ENCODE data around the gene CPLX3.

Gene CPLX3

DNA sequence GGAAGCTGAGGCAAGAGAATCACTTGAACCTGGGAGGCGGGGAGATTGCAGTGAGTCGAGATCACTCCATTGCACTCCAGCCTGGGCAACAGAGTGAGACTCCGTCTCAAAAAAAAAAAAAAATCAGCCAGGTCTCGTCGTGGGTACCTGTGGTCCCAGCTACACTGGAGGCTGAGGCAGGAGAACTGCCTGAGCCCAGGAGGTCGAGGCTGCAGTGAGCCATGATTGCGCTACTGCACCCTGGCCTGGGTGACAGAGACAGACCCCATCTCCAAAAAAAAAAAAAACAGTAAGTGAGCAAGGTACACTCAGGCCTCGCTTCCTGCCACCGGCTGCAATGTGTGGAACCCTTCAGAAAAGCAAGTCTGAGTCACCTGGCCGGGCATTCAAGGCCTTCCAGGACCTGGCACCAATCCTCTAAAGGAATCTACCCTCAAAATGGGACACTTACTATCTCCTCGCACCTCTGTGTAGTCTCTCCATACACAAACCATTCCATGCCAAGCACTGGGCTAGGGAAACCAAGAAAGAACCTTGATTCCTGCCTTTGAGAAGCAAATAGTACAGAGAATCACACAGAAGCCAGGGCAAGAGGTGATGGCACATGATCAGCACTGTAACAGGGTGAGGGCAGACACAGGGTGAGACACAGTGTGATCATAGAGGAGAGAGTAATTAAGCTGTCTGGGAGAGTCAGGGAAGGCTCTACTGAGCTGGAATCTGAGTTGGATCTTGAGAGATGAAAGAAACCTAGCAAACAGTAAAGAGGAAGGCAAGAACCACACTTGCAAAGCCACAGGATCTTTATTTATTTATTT is 37.0 kb downstream of the CPLX3 start:
- peak; percentile 68 for DNase-seq (ENCODE audit: low read depth)
- no peak overlapping the region for H3K4me3 ChIP-seq (ENCODE audit: low read length)
- TF ChIP-seq, protein P1, sequence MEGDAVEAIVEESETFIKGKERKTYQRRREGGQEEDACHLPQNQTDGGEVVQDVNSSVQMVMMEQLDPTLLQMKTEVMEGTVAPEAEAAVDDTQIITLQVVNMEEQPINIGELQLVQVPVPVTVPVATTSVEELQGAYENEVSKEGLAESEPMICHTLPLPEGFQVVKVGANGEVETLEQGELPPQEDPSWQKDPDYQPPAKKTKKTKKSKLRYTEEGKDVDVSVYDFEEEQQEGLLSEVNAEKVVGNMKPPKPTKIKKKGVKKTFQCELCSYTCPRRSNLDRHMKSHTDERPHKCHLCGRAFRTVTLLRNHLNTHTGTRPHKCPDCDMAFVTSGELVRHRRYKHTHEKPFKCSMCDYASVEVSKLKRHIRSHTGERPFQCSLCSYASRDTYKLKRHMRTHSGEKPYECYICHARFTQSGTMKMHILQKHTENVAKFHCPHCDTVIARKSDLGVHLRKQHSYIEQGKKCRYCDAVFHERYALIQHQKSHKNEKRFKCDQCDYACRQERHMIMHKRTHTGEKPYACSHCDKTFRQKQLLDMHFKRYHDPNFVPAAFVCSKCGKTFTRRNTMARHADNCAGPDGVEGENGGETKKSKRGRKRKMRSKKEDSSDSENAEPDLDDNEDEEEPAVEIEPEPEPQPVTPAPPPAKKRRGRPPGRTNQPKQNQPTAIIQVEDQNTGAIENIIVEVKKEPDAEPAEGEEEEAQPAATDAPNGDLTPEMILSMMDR (IDR thresholded peaks at IDR 0.05; ENCODE audit: insufficient read depth, low read depth, low read length, missing control alignments): no peak

DNA sequence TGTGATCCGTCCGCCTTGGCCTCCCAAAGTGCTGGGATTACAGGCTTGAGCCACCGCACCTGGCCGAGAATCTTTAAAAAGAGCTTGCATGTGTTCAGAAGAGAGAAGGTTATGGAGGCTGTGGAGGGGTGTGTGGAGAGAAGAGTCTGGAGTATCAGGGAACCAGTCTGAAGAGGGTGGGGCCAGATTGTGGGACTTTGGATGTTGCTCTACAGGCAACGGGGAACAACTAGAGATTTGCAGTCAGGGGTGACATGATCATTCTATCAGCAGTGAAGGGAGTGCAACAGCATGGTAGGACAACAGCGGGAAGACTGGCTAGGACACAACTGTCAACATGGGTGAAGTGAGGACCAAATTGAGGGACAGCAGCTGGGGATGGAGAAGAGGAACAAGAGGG is 37.9 kb downstream of the CPLX3 start:
- TF ChIP-seq, protein P1 (IDR thresholded peaks at IDR 0.05; ENCODE audit: insufficient read depth, low read depth, low read length, missing control alignments): no peak
- H3K4me3 ChIP-seq (ENCODE audit: low read length): no peak overlapping the region
- no peak for DNase-seq (ENCODE audit: low read depth)

DNA sequence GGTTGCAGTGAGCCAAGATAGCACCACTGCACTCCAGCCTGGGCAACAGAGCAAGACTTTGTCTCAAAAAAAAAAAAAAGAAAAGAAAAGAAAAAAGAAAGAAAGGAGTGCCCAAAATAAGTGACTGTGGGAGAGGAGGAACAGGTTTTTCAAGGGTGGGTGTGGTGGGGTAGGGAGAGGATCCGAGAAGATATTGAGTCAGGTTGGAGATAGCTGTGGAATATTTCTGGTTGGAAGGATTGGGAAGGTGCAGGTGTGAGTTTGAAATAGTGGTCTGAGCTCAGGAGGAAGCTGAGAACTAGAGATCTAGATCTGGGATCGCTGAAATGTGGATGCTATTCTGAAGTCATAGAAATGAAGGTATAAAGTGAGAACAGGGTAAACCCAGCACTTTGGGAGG is 38.9 kb downstream of the CPLX3 start:
- DNase-seq (ENCODE audit: low read depth): peak; percentile 74
- no peak overlapping the region for H3K4me3 ChIP-seq (ENCODE audit: low read length)
- TF ChIP-seq, protein P1 (IDR thresholded peaks at IDR 0.05; ENCODE audit: insufficient read depth, low read depth, low read length, missing control alignments): no peak

DNA sequence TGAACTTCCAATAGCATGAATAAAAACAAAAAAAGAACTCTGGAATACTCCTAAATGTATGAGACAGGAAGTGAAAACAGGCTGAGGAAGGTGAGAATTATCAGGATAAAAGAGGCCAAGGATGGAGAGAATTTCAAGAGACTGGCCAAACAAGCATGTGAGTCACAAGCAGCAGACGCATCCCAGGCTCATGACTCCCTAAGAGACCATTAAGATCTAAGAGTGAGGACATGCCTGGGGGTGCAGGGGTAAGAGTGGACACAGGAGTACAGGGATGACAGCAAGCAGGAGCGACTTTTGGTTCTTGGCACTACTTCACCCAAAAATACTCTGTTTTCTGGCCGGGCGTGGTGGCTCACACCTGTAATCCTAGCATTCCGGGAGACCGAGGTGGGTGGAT is 39.7 kb downstream of the CPLX3 start:
- no peak overlapping the region for H3K4me3 ChIP-seq (ENCODE audit: low read length)
- TF ChIP-seq, protein P1 (IDR thresholded peaks at IDR 0.05; ENCODE audit: insufficient read depth, low read depth, low read length, missing control alignments): no peak
- DNase-seq (ENCODE audit: low read depth): peak; percentile 95

DNA sequence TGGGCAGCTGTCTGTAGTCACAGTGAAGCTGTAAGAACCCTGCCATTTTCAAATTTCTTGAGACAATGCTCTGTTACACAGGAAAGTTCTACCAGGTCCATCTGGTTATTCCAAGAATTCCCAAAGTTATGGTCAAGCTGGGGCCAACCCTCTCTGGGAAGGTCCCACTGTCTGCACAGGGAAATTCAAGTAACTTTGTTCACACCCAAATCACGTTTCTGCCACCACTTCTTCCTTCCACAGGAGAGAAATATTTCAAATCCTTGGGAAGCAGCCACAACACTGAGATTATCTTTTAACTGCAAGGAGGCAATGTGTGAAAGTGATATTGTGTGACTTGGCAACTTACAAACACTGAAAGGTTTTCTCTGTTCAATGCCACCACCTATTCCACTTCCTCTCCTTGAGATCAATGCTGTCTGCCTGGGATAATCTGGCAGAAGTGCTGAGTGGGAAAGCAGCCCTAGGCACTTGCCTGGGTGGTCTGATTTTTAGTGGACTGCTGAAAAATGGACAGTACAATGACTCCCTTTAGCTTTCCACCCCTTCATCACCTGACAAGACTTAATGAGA is 41.1 kb downstream of the CPLX3 start:
- DNase-seq (ENCODE audit: low read depth): no peak
- TF ChIP-seq, protein P1 (IDR thresholded peaks at IDR 0.05; ENCODE audit: insufficient read depth, low read depth, low read length, missing control alignments): no peak
- no peak overlapping the region for H3K4me3 ChIP-seq (ENCODE audit: low read length)

DNA sequence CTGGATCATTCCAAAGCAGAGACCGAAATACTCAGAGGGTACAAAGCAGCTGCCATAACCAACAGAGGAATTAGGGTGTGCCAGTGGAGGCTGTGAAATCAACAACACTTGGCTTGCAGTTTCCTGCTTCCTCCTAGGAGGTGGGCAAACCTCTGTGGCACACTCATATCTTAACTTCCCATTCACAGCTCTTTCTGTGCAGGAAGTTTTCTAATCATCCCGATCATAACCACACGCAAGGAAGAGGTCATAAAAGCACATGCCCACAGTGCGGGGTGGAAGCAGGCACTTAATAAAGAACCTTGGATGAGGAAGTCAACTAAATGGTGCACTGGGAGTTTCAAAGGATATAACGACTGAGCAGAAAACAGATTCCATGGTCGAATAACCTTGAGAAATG is 41.6 kb downstream of the CPLX3 start:
- peak; percentile 41 for DNase-seq (ENCODE audit: low read depth)
- no peak overlapping the region for H3K4me3 ChIP-seq (ENCODE audit: low read length)
- TF ChIP-seq, protein P1 (IDR thresholded peaks at IDR 0.05; ENCODE audit: insufficient read depth, low read depth, low read length, missing control alignments): no peak

DNA sequence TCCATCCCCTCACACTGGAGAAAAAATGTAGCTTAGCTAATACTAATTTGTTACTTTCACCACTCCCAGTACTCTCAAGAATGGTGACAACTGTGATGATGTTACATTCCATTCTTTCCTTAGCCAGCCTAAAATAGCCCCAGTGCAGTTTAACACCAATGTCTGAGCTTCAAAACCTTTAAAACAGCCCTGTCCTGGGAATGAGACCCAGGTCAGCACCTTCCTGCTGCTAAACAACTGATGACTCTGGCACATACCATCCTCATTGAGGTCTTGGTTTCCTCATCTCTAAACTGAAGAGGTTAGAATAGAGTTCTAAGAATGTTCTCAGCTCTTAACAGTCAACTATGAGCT is 42.9 kb downstream of the CPLX3 start:
- no peak overlapping the region for H3K4me3 ChIP-seq (ENCODE audit: low read length)
- TF ChIP-seq, protein P1 (IDR thresholded peaks at IDR 0.05; ENCODE audit: insufficient read depth, low read depth, low read length, missing control alignments): no peak
- no peak for DNase-seq (ENCODE audit: low read depth)

Data from epithelial cell of esophagus (primary cell).